ENCODE results near the gene PLCH2. TPM values are rescaled to one million over a fixed set of nuclear protein-coding genes. Genes with fewer than 3 reads are reported as not detected.

PLCH2 gene
- total RNA-seq, 4 donors from 2014 or later, result 1.00 to 7.3 (median 4.6) TPM

GRCh38 chr1:2460996-2461751 is 14.9 kb upstream of the PLCH2 start:
- Histone ChIP-seq H3K9me3 (no peaks in the 10 kb centered on the region), H3K4me3 (no peak overlapping the region), H3K36me3 (no peaks in the 10 kb centered on the region), H3K4me1 (no peaks in the 10 kb centered on the region), H3K27me3 (peaks cover 42% of the 10 kb centered on the region), H3K27ac (no peak overlapping the region)
- no peak for TF ChIP-seq POLR2A (IDR thresholded peaks at IDR 0.05)
- no peak for TF ChIP-seq POLR2AphosphoS5 (IDR thresholded peaks at IDR 0.05)
- TF ChIP-seq, protein P1, sequence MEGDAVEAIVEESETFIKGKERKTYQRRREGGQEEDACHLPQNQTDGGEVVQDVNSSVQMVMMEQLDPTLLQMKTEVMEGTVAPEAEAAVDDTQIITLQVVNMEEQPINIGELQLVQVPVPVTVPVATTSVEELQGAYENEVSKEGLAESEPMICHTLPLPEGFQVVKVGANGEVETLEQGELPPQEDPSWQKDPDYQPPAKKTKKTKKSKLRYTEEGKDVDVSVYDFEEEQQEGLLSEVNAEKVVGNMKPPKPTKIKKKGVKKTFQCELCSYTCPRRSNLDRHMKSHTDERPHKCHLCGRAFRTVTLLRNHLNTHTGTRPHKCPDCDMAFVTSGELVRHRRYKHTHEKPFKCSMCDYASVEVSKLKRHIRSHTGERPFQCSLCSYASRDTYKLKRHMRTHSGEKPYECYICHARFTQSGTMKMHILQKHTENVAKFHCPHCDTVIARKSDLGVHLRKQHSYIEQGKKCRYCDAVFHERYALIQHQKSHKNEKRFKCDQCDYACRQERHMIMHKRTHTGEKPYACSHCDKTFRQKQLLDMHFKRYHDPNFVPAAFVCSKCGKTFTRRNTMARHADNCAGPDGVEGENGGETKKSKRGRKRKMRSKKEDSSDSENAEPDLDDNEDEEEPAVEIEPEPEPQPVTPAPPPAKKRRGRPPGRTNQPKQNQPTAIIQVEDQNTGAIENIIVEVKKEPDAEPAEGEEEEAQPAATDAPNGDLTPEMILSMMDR (IDR thresholded peaks at IDR 0.05), result no peak
- TF ChIP-seq EP300 (IDR thresholded peaks at IDR 0.05; ENCODE audit: low read depth), result no peak
- WGBS, 2 donors (ENCODE audit: low coverage in 1 of 2), result 78% methylated on average over 14 of the region's 18 CpGs; no CpG with 5 or more reads in 1 of the 2 donors
- intact Hi-C loops (cut with DNase I; ENCODE audit: low total_unique reads), result no loop called here
- in situ Hi-C loops (cut with MboI; ENCODE audit: low pct_ligation_motif_present in 1 of 4, low pct_unique_long_range_greater_than_20kb in 1 of 4, low sequenced_read_pairs in 3 of 4), result no loop called here
- no peak for DNase-seq

DNA sequence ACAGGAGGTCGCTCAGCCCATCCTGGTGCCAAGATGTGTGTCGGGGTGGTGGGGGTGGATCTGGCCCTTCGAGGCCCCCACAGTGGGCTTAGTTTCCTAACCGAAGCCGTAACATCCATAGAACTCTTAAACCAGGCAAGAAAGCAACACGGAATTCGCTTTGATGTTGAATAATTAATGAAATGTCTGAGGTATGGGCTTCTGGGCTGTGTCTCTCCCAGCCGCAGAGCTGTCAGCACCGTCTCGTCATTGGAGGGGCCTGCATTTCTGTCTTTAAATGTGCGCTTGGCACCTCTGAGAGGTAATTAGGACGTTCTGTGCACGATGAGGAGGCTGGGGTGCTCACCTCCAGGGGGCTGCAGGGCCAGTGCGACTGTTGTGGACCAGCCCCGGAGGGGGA is 13.3 kb upstream of the PLCH2 start:
- in situ Hi-C loops (cut with MboI; ENCODE audit: low pct_ligation_motif_present in 1 of 4, low pct_unique_long_range_greater_than_20kb in 1 of 4, low sequenced_read_pairs in 3 of 4), result no loop called here
- Histone ChIP-seq H3K4me1 (peaks cover 0 to 6% (median 2%) of the 10 kb centered on the region in 4 donors), H3K9me3 (no peaks in the 10 kb centered on the region), H3K27ac (no peak overlapping the region), H3K4me3 (no peak overlapping the region), H3K27me3 (peaks cover 59% of the 10 kb centered on the region), H3K36me3 (no peaks in the 10 kb centered on the region)
- WGBS, 2 donors (ENCODE audit: low coverage in 1 of 2), result 68% methylated on average over 14 of the region's 15 CpGs; no CpG with 5 or more reads in 1 of the 2 donors
- intact Hi-C loops (cut with DNase I; ENCODE audit: low total_unique reads), result no loop called here
- DNase-seq, result no peak
- no peak for TF ChIP-seq POLR2A (IDR thresholded peaks at IDR 0.05)
- no peak for TF ChIP-seq EP300 (IDR thresholded peaks at IDR 0.05; ENCODE audit: low read depth)
- TF ChIP-seq, protein P1 (IDR thresholded peaks at IDR 0.05), result no peak
- no peak for TF ChIP-seq POLR2AphosphoS5 (IDR thresholded peaks at IDR 0.05)

DNA sequence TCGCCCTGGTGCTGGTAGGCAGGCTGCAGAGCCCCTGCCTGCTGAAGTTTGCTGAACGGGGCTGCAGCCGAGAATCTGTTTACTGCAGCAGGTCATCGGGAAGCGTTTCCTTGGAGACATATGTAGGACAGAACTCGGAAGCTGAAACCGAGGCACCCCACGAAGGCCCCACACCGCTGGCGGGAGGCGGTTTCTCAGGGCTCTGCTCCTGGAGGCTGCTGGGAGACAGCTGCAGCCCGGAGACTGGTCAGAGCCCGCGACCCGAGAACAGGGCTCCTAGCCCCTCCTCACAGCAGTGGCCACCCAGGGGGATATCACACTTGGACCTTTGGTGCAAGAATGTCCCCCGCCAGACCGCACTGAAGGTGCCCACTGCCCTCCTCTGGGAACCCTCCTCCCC is 12.7 kb upstream of the PLCH2 start:
- 65% methylated on average over 12 of the region's 17 CpGs; no CpG with 5 or more reads in 1 of the 2 donors for WGBS, 2 donors (ENCODE audit: low coverage in 1 of 2)
- Histone ChIP-seq H3K36me3 (no peaks in the 10 kb centered on the region), H3K4me3 (no peak overlapping the region), H3K27me3 (peaks cover 64% of the 10 kb centered on the region), H3K4me1 (peaks cover 0 to 6% (median 2%) of the 10 kb centered on the region in 4 donors), H3K27ac (no peak overlapping the region), H3K9me3 (no peaks in the 10 kb centered on the region)
- intact Hi-C loops (cut with DNase I; ENCODE audit: low total_unique reads), result no loop called here
- no peak for DNase-seq
- no peak for TF ChIP-seq EP300 (IDR thresholded peaks at IDR 0.05; ENCODE audit: low read depth)
- no peak for TF ChIP-seq POLR2AphosphoS5 (IDR thresholded peaks at IDR 0.05)
- no peak for TF ChIP-seq POLR2A (IDR thresholded peaks at IDR 0.05)
- TF ChIP-seq, protein P1 (IDR thresholded peaks at IDR 0.05), result no peak
- in situ Hi-C loops (cut with MboI; ENCODE audit: low pct_ligation_motif_present in 1 of 4, low pct_unique_long_range_greater_than_20kb in 1 of 4, low sequenced_read_pairs in 3 of 4), result no loop called here

DNA sequence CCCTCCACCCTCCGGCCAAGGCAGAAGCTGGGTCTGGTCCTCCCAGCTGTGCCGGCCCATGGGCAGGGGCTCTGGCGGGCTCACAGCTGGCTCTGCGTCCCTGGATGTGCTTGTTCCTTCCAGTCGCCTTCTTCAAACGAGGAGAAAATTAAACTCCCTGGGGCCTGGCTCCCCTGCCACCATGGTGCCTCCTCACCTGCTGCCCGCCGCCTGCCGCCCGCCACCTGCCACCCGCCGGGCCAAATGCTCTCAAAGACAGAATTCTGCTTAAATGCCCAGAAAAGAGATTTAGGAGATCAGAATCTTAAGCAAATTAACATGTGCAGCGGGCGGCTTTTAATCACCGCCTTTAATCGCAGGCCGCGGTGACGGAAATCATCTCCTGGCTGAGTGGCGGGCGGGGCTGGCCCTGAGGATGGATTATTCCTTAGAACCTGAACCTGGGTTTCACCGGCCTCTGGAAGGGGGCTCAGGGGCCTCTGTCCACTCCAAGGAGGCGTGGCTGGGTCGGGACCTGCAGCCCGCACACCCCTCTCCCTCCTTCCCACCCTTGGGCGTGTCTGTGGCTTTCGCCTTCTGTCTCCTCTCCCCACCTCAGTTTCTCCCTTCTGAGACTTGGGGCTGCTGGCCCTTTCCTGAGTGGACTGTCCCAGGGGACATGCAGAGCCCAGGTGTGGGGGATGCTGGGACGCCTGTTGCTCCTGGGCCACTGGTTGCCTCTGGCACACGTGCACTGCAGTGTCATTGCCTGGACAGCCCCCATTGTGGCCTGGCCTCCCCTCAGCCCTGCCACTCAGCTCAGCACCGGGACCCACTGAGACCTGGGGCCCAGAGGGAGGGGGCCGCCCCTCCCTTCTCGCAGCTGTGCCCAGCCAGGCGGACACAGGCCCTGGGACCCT is 10.5 kb upstream of the PLCH2 start:
- WGBS, 2 donors (ENCODE audit: low coverage in 1 of 2), result 83% methylated on average over 33 of the region's 33 CpGs; no CpG with 5 or more reads in 1 of the 2 donors
- H3K27me3 ChIP-seq, result peaks cover 76% of the 10 kb centered on the region

More for the DNA sequence above, 10.5 kb upstream of the PLCH2 start:
- intact Hi-C loops (cut with DNase I; ENCODE audit: low total_unique reads), result no loop called here
- in situ Hi-C loops (cut with MboI; ENCODE audit: low pct_ligation_motif_present in 1 of 4, low pct_unique_long_range_greater_than_20kb in 1 of 4, low sequenced_read_pairs in 3 of 4), result no loop called here
- no peak for DNase-seq
- Histone ChIP-seq H3K4me1 (peaks cover 0 to 6% (median 2%) of the 10 kb centered on the region in 4 donors), H3K4me3 (no peak overlapping the region), H3K9me3 (no peaks in the 10 kb centered on the region), H3K36me3 (no peaks in the 10 kb centered on the region), H3K27ac (no peak overlapping the region)
- TF ChIP-seq POLR2A (IDR thresholded peaks at IDR 0.05) (no peak), EP300 (IDR thresholded peaks at IDR 0.05; ENCODE audit: low read depth) (no peak), POLR2AphosphoS5 (IDR thresholded peaks at IDR 0.05) (no peak)
- TF ChIP-seq, protein P1 (IDR thresholded peaks at IDR 0.05), result no peak

All from transverse colon (tissue), 4 donors.